Small intestine (tissue), 7 donors: ENCODE results near the gene PDGFD. TPM values are rescaled to one million over a fixed set of nuclear protein-coding genes. Genes with fewer than 3 reads are reported as not detected.
A peak's percentile ranks its signal among the peaks of the same experiment; 100 is the strongest.

Source experiments
- DNase-seq, 2 donors: peaks; one replicate each; pipeline versions ENCODE4 v3.0.0 to v3.0.0-alpha.2; 2013
- FAIRE-seq: peaks from 2 replicates; lab custom pipeline; 2012; peaks lifted over from hg19 to GRCh38; lab: Jason Lieb, UNC
- H3K27ac ChIP-seq, 3 donors: one replicate each; pipeline ENCODE4 v1.5.1; 2013; ENCODE audit warnings: low read length in 2 of 3, mild to moderate bottlenecking in 2 of 3, control low read depth in 1 of 3, inconsistent platforms in 1 of 3, low read depth in 1 of 3, moderate library complexity in 1 of 3
- H3K27me3 ChIP-seq, 3 donors: one replicate each; pipeline ENCODE4 v1.6.1; 2013; ENCODE audit warnings: low read length in 3 of 3, inconsistent platforms in 1 of 3; ENCODE audit not compliant: control insufficient read depth in 3 of 3, insufficient read depth in 3 of 3
- H3K36me3 ChIP-seq, 3 donors: one replicate each; pipeline ENCODE4 v1.6.1; 2013; ENCODE audit warnings: low read length in 3 of 3, inconsistent platforms in 1 of 3, low read depth in 1 of 3, mild to moderate bottlenecking in 1 of 3, moderate library complexity in 1 of 3; ENCODE audit not compliant: control insufficient read depth in 3 of 3, insufficient read depth in 2 of 3
- H3K4me1 ChIP-seq, 3 donors: one replicate each; pipeline ENCODE4 v1.6.1; 2013; ENCODE audit warnings: low read length in 2 of 3, inconsistent platforms in 1 of 3, low read depth in 1 of 3, mild to moderate bottlenecking in 1 of 3, moderate library complexity in 1 of 3; ENCODE audit not compliant: control insufficient read depth in 3 of 3, insufficient read depth in 2 of 3
- H3K4me3 ChIP-seq, 3 donors: one replicate each; pipeline ENCODE4 v1.5.1; 2013; ENCODE audit warnings: low read length in 3 of 3, control low read depth in 1 of 3, inconsistent platforms in 1 of 3, low read depth in 1 of 3, mild to moderate bottlenecking in 1 of 3, moderate library complexity in 1 of 3
- H3K9me3 ChIP-seq, 2 donors: one replicate each; pipeline ENCODE4 v1.6.1; 2013; ENCODE audit warnings: low read depth in 1 of 2, low read length in 1 of 2; ENCODE audit not compliant: control insufficient read depth in 2 of 2, insufficient read depth in 1 of 2
- WGBS, 3 donors: extraction: QIAGEN DNeasy Blood & Tissue Kit; methylation state at CpG; one replicate each; pipeline ENCODE4 v1.1.7; 2013; 5-methylcytosine and 5-hydroxymethylcytosine counted together
- polyA plus RNA-seq, 4 donors: library from polyadenylated mRNA; stranded (reverse) in 3 of 4; unstranded in 1 of 4; fragments of 200-250 nt in 3 of 4; fragments of 120-200 nt in 1 of 4; gene quantifications; one replicate each; pipeline versions ENCODE4 v1.2.1 to v1.2.3, GENCODE V29; 2013
- donor health status: healthy with polysubstance abuse.
- donor health status: control.
- donor health status: control.
- donor health status: Bipolar disorder and iron deficiency.
- donor health status: healthy.

The PDGFD gene
- polyA plus RNA-seq, 4 donors: 0.81 to 20.0 (median 3.5) TPM; not detected in 1

DNA sequence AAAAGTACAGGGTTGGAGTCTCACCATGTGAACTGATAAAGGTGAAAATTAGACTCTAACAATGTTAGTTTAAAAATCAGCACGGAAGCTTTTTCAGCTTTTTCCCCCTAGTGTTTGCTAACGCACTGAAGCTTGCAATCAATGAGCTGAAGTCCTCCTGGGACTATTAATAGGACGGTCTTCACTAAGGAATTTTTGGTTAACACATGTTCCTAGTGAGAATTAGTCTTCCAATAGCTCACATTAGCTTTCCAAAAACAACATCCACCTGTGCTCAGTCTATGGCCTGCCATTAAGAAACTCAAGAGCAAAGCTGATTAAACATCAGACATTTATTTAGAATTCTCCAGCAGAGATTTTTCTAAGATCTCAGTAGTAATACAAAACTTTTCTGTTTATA, 154.2 kb downstream of the PDGFD start:
- Histone ChIP-seq H3K27me3 (no peaks in the 10 kb centered on the region), H3K9me3 (no peaks in the 10 kb centered on the region), H3K4me3 (no peak overlapping the region), H3K27ac (no peak overlapping the region), H3K4me1 (peaks cover 0 to 3% (median 0%) of the 10 kb centered on the region in 3 donors), H3K36me3 (no peaks in the 10 kb centered on the region)
- WGBS, 3 donors: 49 to 57% (median 53%) methylated on average over 3 of the region's 3 CpGs
- FAIRE-seq: no peak
- no peak for DNase-seq

DNA sequence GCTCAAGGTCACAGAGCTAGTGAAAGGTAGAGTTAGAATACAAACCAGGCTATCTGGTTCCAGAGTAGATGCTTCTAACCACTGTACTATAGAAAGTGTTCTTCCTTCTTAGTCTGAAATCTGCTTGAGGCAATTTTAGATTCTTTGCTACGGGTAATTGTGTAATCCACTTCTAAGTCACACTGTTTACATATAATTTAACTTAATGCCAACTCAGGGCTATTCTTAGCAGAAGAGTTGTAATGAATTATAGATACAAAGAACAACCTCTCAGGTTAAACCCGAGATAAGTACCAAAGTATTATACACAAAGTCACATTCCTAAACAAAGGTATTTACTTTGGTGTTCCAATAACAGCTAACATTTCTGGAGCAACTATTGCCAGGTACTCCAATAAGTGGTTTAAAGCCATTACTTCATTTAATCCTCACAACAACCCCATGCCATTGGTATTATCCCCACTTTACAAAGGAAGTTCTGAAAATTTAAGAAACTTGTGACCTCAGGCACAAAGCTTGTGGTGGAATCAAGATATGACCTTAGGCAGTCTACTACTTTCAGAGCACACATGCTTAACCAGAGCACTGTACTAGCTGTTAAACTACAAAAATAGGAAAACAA, 158.6 kb downstream of the PDGFD start:
- Histone ChIP-seq H3K4me3 (no peak overlapping the region), H3K36me3 (no peaks in the 10 kb centered on the region), H3K4me1 (peaks cover 0 to 3% (median 0%) of the 10 kb centered on the region in 3 donors), H3K27me3 (no peaks in the 10 kb centered on the region), H3K9me3 (no peaks in the 10 kb centered on the region), H3K27ac (no peak overlapping the region)
- WGBS, 3 donors: 19 to 43% (median 32%) methylated on average over 2 of the region's 2 CpGs
- DNase-seq (peak in 1 of 2 donors; percentile 15), FAIRE-seq (no peak)

DNA sequence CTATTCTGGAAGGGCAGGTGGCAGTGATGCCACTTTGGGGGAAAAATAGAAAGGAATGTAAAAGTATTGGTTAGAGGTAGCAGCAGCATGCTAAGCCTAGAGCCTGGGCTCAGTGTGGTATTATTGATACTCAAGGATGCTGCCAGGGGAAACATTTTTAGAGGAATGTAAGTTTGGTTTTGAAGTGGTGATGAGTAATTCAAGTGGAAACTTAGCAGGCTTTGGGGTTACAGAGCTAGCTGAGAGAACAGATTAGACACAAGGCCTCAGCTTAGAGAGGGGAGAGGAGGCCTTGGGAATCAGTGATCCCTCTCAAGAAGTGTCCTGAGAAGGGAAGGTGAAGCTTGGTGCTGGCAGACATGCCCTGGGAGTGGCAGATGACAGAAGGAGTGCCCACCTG, 160.5 kb downstream of the PDGFD start:
- H3K27me3 ChIP-seq: no peaks in the 10 kb centered on the region
- no peaks in the 10 kb centered on the region for H3K9me3 ChIP-seq
- no peak overlapping the region for H3K27ac ChIP-seq
- DNase-seq (no peak), FAIRE-seq (no peak)
- H3K4me1 ChIP-seq: peaks cover 0 to 3% (median 0%) of the 10 kb centered on the region in 3 donors
- H3K4me3 ChIP-seq: no peak overlapping the region
- H3K36me3 ChIP-seq: no peaks in the 10 kb centered on the region

DNA sequence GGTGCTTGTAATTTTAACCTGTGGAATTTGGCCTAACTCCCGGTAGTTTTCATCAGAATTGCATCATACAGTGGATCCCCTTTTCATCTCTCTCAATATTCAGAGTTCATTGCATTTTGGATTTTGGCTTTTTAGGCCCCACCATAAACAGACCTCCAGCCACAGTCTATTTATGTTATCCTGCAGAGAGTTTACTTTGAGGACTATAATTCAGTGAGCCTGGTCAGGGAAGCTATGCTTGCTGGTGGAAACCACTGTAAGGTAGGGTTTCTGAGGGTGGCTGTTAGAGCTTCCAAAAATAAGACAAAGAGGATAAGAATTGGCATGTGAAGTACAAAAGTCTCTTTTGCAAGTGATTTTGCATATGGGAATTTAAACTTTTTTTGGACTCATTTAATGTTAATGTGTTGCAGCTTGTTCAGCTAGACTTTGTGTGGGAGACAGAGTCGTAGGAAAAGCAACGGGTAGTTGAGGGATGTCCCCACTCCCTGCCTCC, 162.3 kb downstream of the PDGFD start:
- Histone ChIP-seq H3K27me3 (no peaks in the 10 kb centered on the region), H3K27ac (no peak overlapping the region), H3K4me3 (no peak overlapping the region), H3K9me3 (no peaks in the 10 kb centered on the region), H3K36me3 (no peaks in the 10 kb centered on the region), H3K4me1 (peaks cover 0 to 3% (median 0%) of the 10 kb centered on the region in 3 donors)
- DNase-seq (no peak), FAIRE-seq (no peak)
- 79 to 90% (median 82%) methylated on average over 3 of the region's 3 CpGs for WGBS, 3 donors

DNA sequence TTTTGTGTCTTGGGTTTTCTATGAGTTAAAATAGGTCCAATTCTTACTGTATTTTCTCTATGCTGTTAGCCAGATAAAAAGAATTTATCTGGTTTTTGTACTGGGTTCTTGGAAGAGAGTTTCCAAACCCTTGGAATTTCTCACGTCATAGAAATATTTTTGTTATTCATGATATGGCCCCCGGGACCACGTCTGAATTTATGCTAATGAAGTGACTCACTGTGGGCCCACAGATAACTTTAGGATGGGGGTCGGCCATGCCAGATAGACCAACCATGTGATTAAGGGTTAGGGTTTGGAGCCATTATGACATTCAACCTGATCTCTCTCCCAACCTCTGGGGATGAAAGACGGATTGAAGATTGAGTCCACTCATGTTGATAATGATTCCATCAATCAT, 163.1 kb downstream of the PDGFD start:
- no peaks in the 10 kb centered on the region for H3K9me3 ChIP-seq
- WGBS, 3 donors: 71 to 78% (median 76%) methylated on average over 5 of the region's 5 CpGs
- no peaks in the 10 kb centered on the region for H3K27me3 ChIP-seq
- H3K4me1 ChIP-seq: peaks cover 0 to 3% (median 0%) of the 10 kb centered on the region in 3 donors
- no peaks in the 10 kb centered on the region for H3K36me3 ChIP-seq
- no peak overlapping the region for H3K27ac ChIP-seq
- no peak overlapping the region for H3K4me3 ChIP-seq
- no peak for DNase-seq
- FAIRE-seq: no peak

DNA sequence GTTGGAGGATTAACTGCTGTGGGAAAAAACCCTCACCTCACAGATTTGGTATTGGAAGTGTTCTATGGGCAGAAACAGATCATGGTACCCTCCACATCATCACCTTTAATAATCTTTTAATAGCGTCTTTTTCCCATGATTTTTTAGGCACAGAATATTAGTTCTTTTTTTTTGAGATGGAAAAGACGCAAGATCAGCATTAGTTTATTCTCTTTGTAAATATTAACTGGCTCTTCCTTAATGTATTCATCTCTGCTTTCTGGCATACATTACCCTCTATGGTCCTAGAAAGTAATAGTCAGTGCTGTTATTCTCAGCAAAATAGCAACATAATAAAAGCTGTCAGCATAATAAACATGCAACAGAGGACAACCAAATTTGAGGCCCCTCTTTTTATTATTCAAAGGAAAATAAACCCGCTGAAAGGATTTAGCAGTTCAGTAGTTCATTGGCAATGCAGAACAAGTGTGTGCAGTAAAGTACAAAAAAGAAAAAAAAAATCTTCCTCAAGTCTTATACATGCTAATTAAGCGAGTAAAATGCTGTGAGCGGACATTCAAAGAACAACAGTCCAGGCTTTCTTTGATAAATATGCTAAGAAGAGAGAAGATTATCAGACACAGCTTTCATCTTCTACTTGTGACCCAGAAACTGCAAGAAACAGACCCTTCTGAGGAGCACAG, 165.0 kb downstream of the PDGFD start:
- H3K27ac ChIP-seq: no peak overlapping the region
- H3K9me3 ChIP-seq: no peaks in the 10 kb centered on the region
- FAIRE-seq (no peak), DNase-seq (no peak)
- H3K4me3 ChIP-seq: no peak overlapping the region
- H3K4me1 ChIP-seq: no peaks in the 10 kb centered on the region
- no peaks in the 10 kb centered on the region for H3K27me3 ChIP-seq
- no peaks in the 10 kb centered on the region for H3K36me3 ChIP-seq
- WGBS, 3 donors: 85 to 93% (median 86%) methylated on average over 5 of the region's 5 CpGs

DNA sequence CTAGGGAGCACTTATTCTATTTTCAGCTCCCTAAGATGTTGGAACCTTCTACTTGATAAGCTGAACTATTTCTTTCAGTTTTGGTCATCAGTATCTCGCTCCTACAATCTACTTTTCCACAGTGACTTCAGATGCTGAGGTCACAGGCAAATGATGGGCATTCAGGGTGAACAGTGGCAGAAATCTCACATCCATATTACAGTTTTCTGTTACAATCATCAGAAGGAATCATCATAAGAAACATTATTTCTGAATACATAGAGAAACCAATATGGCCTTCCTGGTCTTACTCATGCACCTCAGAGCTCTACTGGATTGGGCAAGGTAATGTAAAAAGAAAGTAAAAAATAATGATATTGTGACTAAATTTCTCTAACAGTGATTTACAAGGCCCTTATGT, 166.9 kb downstream of the PDGFD start:
- DNase-seq: no peak
- no peak overlapping the region for H3K4me3 ChIP-seq
- H3K4me1 ChIP-seq: no peaks in the 10 kb centered on the region
- no peaks in the 10 kb centered on the region for H3K36me3 ChIP-seq
- H3K9me3 ChIP-seq: no peaks in the 10 kb centered on the region
- no peak overlapping the region for H3K27ac ChIP-seq
- no peaks in the 10 kb centered on the region for H3K27me3 ChIP-seq
- WGBS, 3 donors: 75 to 86% (median 78%) methylated on average over 1 of the region's 1 CpG
- FAIRE-seq: no peak

DNA sequence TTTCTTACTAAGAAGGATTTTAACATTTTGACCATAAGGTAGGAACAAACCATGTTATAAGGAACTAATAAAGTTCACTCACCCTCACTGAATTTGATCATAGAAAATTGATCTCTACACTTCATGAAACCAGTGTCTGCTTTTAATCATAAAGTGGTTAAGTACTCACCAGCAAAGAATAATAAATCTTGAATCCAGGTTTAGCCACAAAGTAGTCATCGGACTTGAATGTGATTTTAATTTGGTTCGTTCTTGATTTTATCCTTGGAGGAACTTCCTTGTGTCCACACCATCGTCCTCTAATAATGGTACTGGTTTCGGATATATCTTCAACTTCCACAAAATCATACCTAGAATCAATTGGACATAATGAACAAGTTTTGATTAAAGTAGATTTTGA, 168.1 kb downstream of the PDGFD start:
- Histone ChIP-seq H3K36me3 (no peaks in the 10 kb centered on the region), H3K27ac (no peak overlapping the region), H3K4me1 (no peaks in the 10 kb centered on the region), H3K9me3 (no peaks in the 10 kb centered on the region), H3K27me3 (no peaks in the 10 kb centered on the region), H3K4me3 (no peak overlapping the region)
- FAIRE-seq (no peak), DNase-seq (no peak)
- 88 to 96% (median 93%) methylated on average over 4 of the region's 4 CpGs for WGBS, 3 donors
